OCI-LY3 (cell line): Measurements from ENCODE around the gene CDT1.

ENCODE experiments used
- H2AFZ ChIP-seq: fragments of 200-600, 300-600 bp; shearing (Covaris generic); 2 replicates; pipeline ENCODE4 v1.6.0; 2014; ENCODE audit warnings: antibody characterized with exemption, low read depth, low read length
- H3K27ac ChIP-seq: fragments of 200-600, 300-600 bp; sonication (generic); 2 replicates; pipeline ENCODE4 v1.5.1; 2014; ENCODE audit warnings: mild to moderate bottlenecking, low read length, moderate library complexity, mixed read lengths
- H3K27me3 ChIP-seq: fragments of 200-600, 300-600 bp; sonication (generic); 2 replicates; pipeline ENCODE4 v1.6.1; 2014; ENCODE audit warnings: low read depth, low read length, mixed read lengths
- H3K36me3 ChIP-seq: fragments of 200-600, 300-600 bp; sonication (generic); replicated peaks from 2 replicates; pipeline ENCODE3; 2014; ENCODE audit warnings: low read depth, low read length, mixed read lengths
- H3K4me1 ChIP-seq: fragments of 300-600, 200-600 bp; sonication (generic); 2 replicates; pipeline ENCODE4 v1.6.1; 2014; ENCODE audit warnings: low read length, mixed read lengths
- H3K4me2 ChIP-seq: fragments of 200-600, 300-600 bp; sonication (generic); 2 replicates; pipeline ENCODE4 v1.6.1; 2014; ENCODE audit warnings: low read length, mixed read lengths
- H3K4me3 ChIP-seq: fragments of 300-600, 200-600 bp; sonication (generic); 2 replicates; pipeline ENCODE4 v1.5.1; 2014; ENCODE audit warnings: antibody characterized with exemption, mild to moderate bottlenecking, low read length, moderate library complexity
- H3K79me2 ChIP-seq: fragments of 300-600, 200-600 bp; shearing (Covaris generic); 2 replicates; pipeline ENCODE4 v1.6.1; 2014; ENCODE audit warnings: mild to moderate bottlenecking, low read length, mixed read lengths
- H3K9ac ChIP-seq: fragments of 300-600, 200-600 bp; shearing (Covaris generic); 2 replicates; pipeline ENCODE4 v1.6.0; 2014; ENCODE audit warnings: mild to moderate bottlenecking, low read length, moderate library complexity
- H3K9me3 ChIP-seq: fragments of 200-600, 300-600 bp; shearing (Covaris generic); 2 replicates; pipeline ENCODE4 v1.6.1; 2014; ENCODE audit warnings: low read length, mixed read lengths; ENCODE audit not compliant: insufficient read depth
- H4K20me1 ChIP-seq: fragments of 200-600, 300-600 bp; sonication (generic); 2 replicates; pipeline ENCODE4 v1.6.1; 2016; ENCODE audit warnings: low read length, mixed read lengths; ENCODE audit not compliant: insufficient read depth
- CTCF ChIP-seq: fragments of 200-600, 300-600 bp; sonication (generic); IDR thresholded peaks from 2 replicates; pipeline ENCODE4 v1.5.1; 2014; ENCODE audit warnings: antibody characterized with exemption, low read length, low read depth
- EZH2phosphoT487 ChIP-seq: fragments of 200-600 bp; shearing (Covaris generic); IDR thresholded peaks from 2 replicates; pipeline ENCODE4 v1.6.1; 2018; ENCODE audit warnings: antibody characterized with exemption, mixed run types, low read depth

Gene CDT1

GRCh38 chr16:88835383-88835782, 31.8 kb downstream of the CDT1 start:
- Histone ChIP-seq H3K79me2 (no peaks in the 10 kb centered on the region), H3K4me2 (no peak overlapping the region), H3K9ac (no peak overlapping the region), H3K36me3 (no peaks in the 10 kb centered on the region), H2AFZ (no peak overlapping the region), H4K20me1 (no peaks in the 10 kb centered on the region; the same call in 1 of the 2 replicates), H3K9me3 (no peaks in the 10 kb centered on the region), H3K27ac (no peak overlapping the region), H3K4me3 (no peak overlapping the region), H3K27me3 (no peaks in the 10 kb centered on the region), H3K4me1 (peaks cover 5% of the 10 kb centered on the region; the same call in 1 of the 2 replicates)
- TF ChIP-seq CTCF (no peak), EZH2phosphoT487 (no peak)

DNA sequence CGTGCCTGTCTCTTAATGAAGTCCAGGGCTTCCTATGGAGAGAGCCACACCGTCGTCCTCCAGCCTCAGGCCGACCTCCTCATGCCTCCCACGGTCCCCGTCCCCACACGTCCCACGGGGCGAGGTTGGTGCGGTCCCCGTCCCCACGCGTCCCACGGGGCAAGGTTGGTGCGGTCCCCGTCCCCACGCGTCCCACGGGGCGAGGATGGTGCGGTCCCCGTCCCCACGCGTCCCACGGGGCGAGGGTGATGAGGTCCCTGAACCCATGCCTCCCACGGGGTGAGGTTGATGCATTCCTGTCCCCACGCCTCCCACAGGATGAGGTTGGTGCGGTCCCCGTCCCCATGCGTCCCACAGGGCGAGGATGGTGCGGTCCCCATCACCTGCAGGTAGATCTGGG, 32.2 kb downstream of the CDT1 start:
- no peaks in the 10 kb centered on the region for H4K20me1 ChIP-seq
- no peaks in the 10 kb centered on the region for H3K36me3 ChIP-seq
- no peak for TF ChIP-seq CTCF
- no peak for TF ChIP-seq EZH2phosphoT487

GRCh38 chr16:88836791-88837190, 33.2 kb downstream of the CDT1 start:
- Histone ChIP-seq H3K79me2 (no peaks in the 10 kb centered on the region), H3K4me2 (no peak overlapping the region), H2AFZ (no peak overlapping the region), H3K27me3 (no peaks in the 10 kb centered on the region), H4K20me1 (no peaks in the 10 kb centered on the region), H3K4me3 (no peak overlapping the region), H3K9ac (no peak overlapping the region), H3K36me3 (no peaks in the 10 kb centered on the region), H3K9me3 (no peaks in the 10 kb centered on the region), H3K4me1 (peaks cover 5% of the 10 kb centered on the region; the same call in 1 of the 2 replicates), H3K27ac (no peak overlapping the region)
- TF ChIP-seq EZH2phosphoT487, result no peak
- TF ChIP-seq CTCF, result no peak

More for the DNA sequence above, 32.2 kb downstream of the CDT1 start:
- Histone ChIP-seq H3K4me1 (peaks cover 5% of the 10 kb centered on the region; the same call in 1 of the 2 replicates), H3K79me2 (no peaks in the 10 kb centered on the region), H3K4me2 (no peak overlapping the region), H3K27me3 (no peaks in the 10 kb centered on the region), H3K4me3 (no peak overlapping the region), H3K9ac (no peak overlapping the region), H3K9me3 (no peaks in the 10 kb centered on the region), H2AFZ (no peak overlapping the region), H3K27ac (no peak overlapping the region)

DNA sequence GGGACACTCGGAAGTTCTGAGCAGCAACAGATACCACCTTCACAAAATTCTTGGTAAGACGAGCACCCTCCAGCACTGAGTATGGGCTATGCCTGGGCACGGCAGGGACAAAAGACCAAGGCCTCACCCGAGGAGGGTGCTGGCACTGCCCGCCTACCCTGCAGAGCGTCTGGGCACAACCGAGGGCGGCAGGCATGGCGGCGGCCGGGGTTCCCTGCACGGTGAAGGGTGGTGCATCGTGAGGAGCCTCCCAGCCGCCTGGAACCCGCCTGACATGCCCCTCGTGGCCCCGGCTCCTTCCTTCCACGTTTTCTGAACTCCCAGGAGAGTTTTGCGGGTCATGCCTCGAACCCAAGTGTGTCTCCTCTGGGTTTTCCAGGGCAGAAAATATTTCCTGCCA, 34.2 kb downstream of the CDT1 start:
- H4K20me1 ChIP-seq, result no peaks in the 10 kb centered on the region
- H3K27ac ChIP-seq, result no peak overlapping the region
- no peak overlapping the region for H3K4me2 ChIP-seq
- H3K79me2 ChIP-seq, result no peaks in the 10 kb centered on the region
- no peaks in the 10 kb centered on the region for H3K4me1 ChIP-seq
- H2AFZ ChIP-seq, result no peak overlapping the region
- H3K9ac ChIP-seq, result no peak overlapping the region
- TF ChIP-seq EZH2phosphoT487 (no peak), CTCF (no peak)
- no peaks in the 10 kb centered on the region for H3K9me3 ChIP-seq
- H3K4me3 ChIP-seq, result no peak overlapping the region
- H3K36me3 ChIP-seq, result no peaks in the 10 kb centered on the region
- no peaks in the 10 kb centered on the region for H3K27me3 ChIP-seq
